H9 (cell line): ENCODE data around the gene C6orf47. TPM values are rescaled to one million over a fixed set of nuclear protein-coding genes. Genes with fewer than 3 reads are reported as not detected.

ENCODE experiments used
- DNase-seq: peaks from one replicate; pipeline ENCODE4 v3.0.0-alpha.2; 2017
- H2AFZ ChIP-seq: one replicate; pipeline ENCODE4 v1.6.1; 2013; ENCODE audit warnings: mild to moderate bottlenecking, low read length, control low read depth, moderate library complexity
- H2AK5ac ChIP-seq: 2 replicates; pipeline ENCODE4 v1.6.1; 2013; ENCODE audit warnings: low read length, control low read depth, mixed read lengths; ENCODE audit not compliant: insufficient read length
- H2BK120ac ChIP-seq: one replicate; pipeline ENCODE4 v1.6.1; 2013; ENCODE audit warnings: low read depth, mild to moderate bottlenecking, low read length, control low read depth, inconsistent platforms; ENCODE audit not compliant: poor library complexity, severe bottlenecking
- H2BK12ac ChIP-seq: 2 replicates; pipeline ENCODE4 v1.6.1; 2013; ENCODE audit warnings: low read length, control low read depth, mixed read lengths, low read depth; ENCODE audit not compliant: insufficient read length
- H2BK15ac ChIP-seq: 2 replicates; pipeline ENCODE4 v1.6.1; 2013; ENCODE audit warnings: low read depth, low read length, control low read depth
- H2BK20ac ChIP-seq: one replicate; pipeline ENCODE4 v1.6.1; 2013; ENCODE audit warnings: low read depth, mild to moderate bottlenecking, low read length, control low read depth, inconsistent platforms; ENCODE audit not compliant: poor library complexity, severe bottlenecking
- H2BK5ac ChIP-seq: 2 replicates; pipeline ENCODE4 v1.6.1; 2013; ENCODE audit warnings: low read length, control low read depth, mixed read lengths; ENCODE audit not compliant: insufficient read length
- H3K14ac ChIP-seq: 2 replicates; pipeline ENCODE4 v1.6.1; 2013; ENCODE audit warnings: low read length, control low read depth; ENCODE audit not compliant: insufficient read depth
- H3K18ac ChIP-seq: 2 replicates; pipeline ENCODE4 v1.6.1; 2013; ENCODE audit warnings: low read depth, mild to moderate bottlenecking, mixed read lengths, low read length, control low read depth; ENCODE audit not compliant: insufficient read length
- H3K23ac ChIP-seq: 2 replicates; pipeline ENCODE4 v1.6.1; 2013; ENCODE audit warnings: low read length, control low read depth, mixed read lengths, low read depth; ENCODE audit not compliant: insufficient read length
- H3K23me2 ChIP-seq: 2 replicates; pipeline ENCODE4 v1.6.1; 2013; ENCODE audit warnings: low read depth, mild to moderate bottlenecking, mixed read lengths, low read length, control low read depth; ENCODE audit not compliant: insufficient read length, poor library complexity, severe bottlenecking
- H3K27ac ChIP-seq: 2 replicates; pipeline ENCODE4 v1.5.1; 2013; ENCODE audit warnings: low read length, control low read depth, mixed read lengths, low read depth; ENCODE audit not compliant: insufficient read length
- H3K27me3 ChIP-seq: 2 replicates; pipeline ENCODE4 v1.6.1; 2013; ENCODE audit warnings: low read length, control low read depth, inconsistent platforms; ENCODE audit not compliant: insufficient read depth
- H3K4ac ChIP-seq: 2 replicates; pipeline ENCODE4 v1.6.1; 2013; ENCODE audit warnings: low read depth, mild to moderate bottlenecking, control low read depth, inconsistent platforms, low read length, moderate library complexity
- H3K4me1 ChIP-seq: 2 replicates; pipeline ENCODE4 v1.6.1; 2013; ENCODE audit warnings: low read length, control low read depth, inconsistent platforms; ENCODE audit not compliant: insufficient read depth
- H3K4me2 ChIP-seq: 2 replicates; pipeline ENCODE4 v1.6.1; 2013; ENCODE audit warnings: low read length, control low read depth, mixed read lengths; ENCODE audit not compliant: insufficient read length, insufficient read depth
- H3K56ac ChIP-seq: 2 replicates; pipeline ENCODE4 v1.6.1; 2013; ENCODE audit warnings: low read depth, mild to moderate bottlenecking, mixed read lengths, low read length, control low read depth; ENCODE audit not compliant: insufficient read length
- H3K79me1 ChIP-seq: 2 replicates; pipeline ENCODE4 v1.6.1; 2013; ENCODE audit warnings: low read depth, mild to moderate bottlenecking, moderate library complexity, low read length, control low read depth, inconsistent platforms; ENCODE audit not compliant: insufficient read depth, poor library complexity, severe bottlenecking
- H3K79me2 ChIP-seq: 2 replicates; pipeline ENCODE4 v1.6.1; 2013; ENCODE audit warnings: low read length, control low read depth, inconsistent platforms; ENCODE audit not compliant: insufficient read depth
- H3K9ac ChIP-seq: 2 replicates; pipeline ENCODE4 v1.6.1; 2013; ENCODE audit warnings: low read length, control low read depth, mixed read lengths; ENCODE audit not compliant: insufficient read length; ENCODE audit errors: extremely low read depth
- H3K9me3 ChIP-seq: one replicate; pipeline ENCODE4 v1.6.1; 2013; ENCODE audit warnings: low read depth, low read length, inconsistent platforms; ENCODE audit not compliant: control insufficient read depth
- H3T11ph ChIP-seq: one replicate; pipeline ENCODE4 v1.6.1; 2013; ENCODE audit warnings: mild to moderate bottlenecking, low read length, control low read depth, inconsistent platforms
- H4K20me1 ChIP-seq: one replicate; pipeline ENCODE4 v1.6.1; 2013; ENCODE audit not compliant: control insufficient read depth, insufficient read length, insufficient read depth
- H4K5ac ChIP-seq: 2 replicates; pipeline ENCODE4 v1.6.1; 2013; ENCODE audit warnings: low read depth, mild to moderate bottlenecking, mixed read lengths, low read length, control low read depth; ENCODE audit not compliant: insufficient read length
- H4K8ac ChIP-seq: replicated peaks from 2 replicates; pipeline ENCODE4 v1.6.1; 2013; ENCODE audit warnings: low read length, control low read depth, mixed read lengths, low read depth; ENCODE audit not compliant: insufficient read length
- H4K91ac ChIP-seq: 2 replicates; pipeline ENCODE4 v1.6.1; 2013; ENCODE audit warnings: low read depth, mild to moderate bottlenecking, moderate library complexity, mixed read lengths, low read length, control low read depth; ENCODE audit not compliant: insufficient read length
- H3K27ac Mint-ChIP-seq, 3 experiments: 2 replicates in 2 of 3; 3 replicates in 1 of 3; pipeline ENCODE4 v1.8.0; 2020 to 2021; ENCODE audit warnings: mixed read lengths in 3 of 3, mild to moderate bottlenecking in 1 of 3, moderate library complexity in 1 of 3
- H3K27me3 Mint-ChIP-seq: 2 replicates; pipeline ENCODE4 v1.8.0; 2021; ENCODE audit warnings: low read depth, mild to moderate bottlenecking, moderate library complexity, mixed read lengths
- H3K36me3 Mint-ChIP-seq, 3 experiments: 2 replicates in 2 of 3; 3 replicates in 1 of 3; pipeline ENCODE4 v1.8.0; 2020 to 2021; ENCODE audit warnings: low read depth in 3 of 3, mixed read lengths in 3 of 3; ENCODE audit not compliant: insufficient read depth in 1 of 3
- H3K4me1 Mint-ChIP-seq, 2 experiments: 2 replicates each; pipeline ENCODE4 v1.8.0; 2020; ENCODE audit warnings: mixed read lengths in 2 of 2
- H3K4me3 Mint-ChIP-seq, 2 experiments: 2 replicates in 1 of 2; 3 replicates in 1 of 2; pipeline ENCODE4 v1.8.0; 2020 to 2021; ENCODE audit warnings: mild to moderate bottlenecking in 2 of 2, mixed read lengths in 2 of 2, moderate library complexity in 1 of 2
- H3K9me3 Mint-ChIP-seq, 2 experiments: 2 replicates in 1 of 2; 3 replicates in 1 of 2; pipeline ENCODE4 v1.8.0; 2020; ENCODE audit warnings: mild to moderate bottlenecking in 2 of 2, mixed read lengths in 2 of 2, moderate library complexity in 1 of 2
- WGBS: extraction: QIAGEN DNeasy Blood & Tissue Kit; methylation state at CpG from one replicate; pipeline ENCODE4 v1.1.7; 2013; ENCODE audit warnings: missing lambda C conversion rate, low lambda C conversion rate, mixed read lengths; ENCODE audit not compliant: insufficient read length; ENCODE audit errors: extremely low coverage; 5-methylcytosine and 5-hydroxymethylcytosine counted together
- total RNA-seq: library from RNA; stranded (reverse); gene quantifications from 2 replicates; pipeline ENCODE4 v1.2.1, GENCODE V29; 2021
- TF ChIP-seq, protein P1 (sequence below): fragments of 200-600 bp; sonication (generic); conservative IDR thresholded peaks from 3 replicates; pipeline ENCODE4 v1.8.0; 2021; ENCODE audit warnings: antibody characterized with exemption, mild to moderate bottlenecking

Gene C6orf47
- total RNA-seq, 1 experiment from 2014 or later: 19.0 TPM

DNA sequence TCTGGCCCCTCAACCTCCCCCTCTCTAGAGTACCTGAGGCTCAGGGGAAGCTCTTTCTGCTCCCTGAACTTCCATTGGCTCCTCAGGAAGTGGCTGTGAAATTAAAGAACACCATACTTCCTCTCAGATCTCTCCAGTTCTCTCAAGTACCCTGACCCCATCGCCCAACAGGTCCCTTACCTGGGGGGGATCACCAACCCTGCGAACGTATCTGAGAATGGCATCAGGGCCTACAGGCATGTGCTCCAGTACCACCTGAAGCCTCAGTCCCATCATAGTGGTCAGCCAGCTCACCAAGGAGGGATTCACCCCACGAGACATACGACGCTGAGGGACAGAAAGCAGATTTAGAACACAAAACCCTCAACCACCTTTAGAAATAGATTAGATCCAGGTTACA, 20.0 kb downstream of the C6orf47 start:
- no peak overlapping the region for H2BK5ac ChIP-seq
- H3K9me3 Mint-ChIP-seq: no peaks in the 10 kb centered on the region
- no peak overlapping the region for H2BK12ac ChIP-seq
- no peaks in the 10 kb centered on the region for H3K4me1 Mint-ChIP-seq
- no peak overlapping the region for H3K9ac ChIP-seq
- H3K27ac Mint-ChIP-seq: no peak overlapping the region; a peak in 1 of 7 replicates
- no peak overlapping the region for H4K8ac ChIP-seq
- no peaks in the 10 kb centered on the region for H3K27me3 Mint-ChIP-seq
- H3K4me1 ChIP-seq: no peaks in the 10 kb centered on the region
- TF ChIP-seq, protein P1, sequence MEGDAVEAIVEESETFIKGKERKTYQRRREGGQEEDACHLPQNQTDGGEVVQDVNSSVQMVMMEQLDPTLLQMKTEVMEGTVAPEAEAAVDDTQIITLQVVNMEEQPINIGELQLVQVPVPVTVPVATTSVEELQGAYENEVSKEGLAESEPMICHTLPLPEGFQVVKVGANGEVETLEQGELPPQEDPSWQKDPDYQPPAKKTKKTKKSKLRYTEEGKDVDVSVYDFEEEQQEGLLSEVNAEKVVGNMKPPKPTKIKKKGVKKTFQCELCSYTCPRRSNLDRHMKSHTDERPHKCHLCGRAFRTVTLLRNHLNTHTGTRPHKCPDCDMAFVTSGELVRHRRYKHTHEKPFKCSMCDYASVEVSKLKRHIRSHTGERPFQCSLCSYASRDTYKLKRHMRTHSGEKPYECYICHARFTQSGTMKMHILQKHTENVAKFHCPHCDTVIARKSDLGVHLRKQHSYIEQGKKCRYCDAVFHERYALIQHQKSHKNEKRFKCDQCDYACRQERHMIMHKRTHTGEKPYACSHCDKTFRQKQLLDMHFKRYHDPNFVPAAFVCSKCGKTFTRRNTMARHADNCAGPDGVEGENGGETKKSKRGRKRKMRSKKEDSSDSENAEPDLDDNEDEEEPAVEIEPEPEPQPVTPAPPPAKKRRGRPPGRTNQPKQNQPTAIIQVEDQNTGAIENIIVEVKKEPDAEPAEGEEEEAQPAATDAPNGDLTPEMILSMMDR: no peak
- H3K36me3 Mint-ChIP-seq: peaks cover 48 to 89% (median 82%) of the 10 kb centered on the region in 3 experiments
- no peak overlapping the region for H2BK120ac ChIP-seq
- no peak overlapping the region for H3K4ac ChIP-seq
- H2AFZ ChIP-seq: no peak overlapping the region
- WGBS: no CpG with 5 or more reads among the region's 6 CpGs
- H3K4me3 Mint-ChIP-seq: no peak overlapping the region
- no peak overlapping the region for H3K4me2 ChIP-seq
- no peak overlapping the region for H2BK20ac ChIP-seq
- no peak for DNase-seq
- no peak overlapping the region for H4K5ac ChIP-seq
- no peak overlapping the region for H3T11ph ChIP-seq
- peaks cover 2% of the 10 kb centered on the region for H4K20me1 ChIP-seq
- no peak overlapping the region for H3K27ac ChIP-seq
- H3K23me2 ChIP-seq: no peaks in the 10 kb centered on the region
- H3K79me1 ChIP-seq: no peaks in the 10 kb centered on the region
- H3K23ac ChIP-seq: no peak overlapping the region
- no peaks in the 10 kb centered on the region for H3K9me3 ChIP-seq
- H3K14ac ChIP-seq: no peak overlapping the region
- H2BK15ac ChIP-seq: no peak overlapping the region
- H3K18ac ChIP-seq: no peak overlapping the region
- H3K56ac ChIP-seq: no peak overlapping the region
- H4K91ac ChIP-seq: no peak overlapping the region
- no peak overlapping the region for H2AK5ac ChIP-seq
- H3K79me2 ChIP-seq: no peaks in the 10 kb centered on the region
- no peaks in the 10 kb centered on the region for H3K27me3 ChIP-seq
